Measurements from ENCODE around the gene GSKIP. TPM values are rescaled to one million over a fixed set of nuclear protein-coding genes. Genes with fewer than 3 reads are reported as not detected.

Gene GSKIP
- total RNA-seq, 1 donor from 2014 or later: 41.8 TPM

GRCh38 chr14:96380735-96381134 lies 17.4 kb downstream of the GSKIP start:
- no peak for ATAC-seq

DNA sequence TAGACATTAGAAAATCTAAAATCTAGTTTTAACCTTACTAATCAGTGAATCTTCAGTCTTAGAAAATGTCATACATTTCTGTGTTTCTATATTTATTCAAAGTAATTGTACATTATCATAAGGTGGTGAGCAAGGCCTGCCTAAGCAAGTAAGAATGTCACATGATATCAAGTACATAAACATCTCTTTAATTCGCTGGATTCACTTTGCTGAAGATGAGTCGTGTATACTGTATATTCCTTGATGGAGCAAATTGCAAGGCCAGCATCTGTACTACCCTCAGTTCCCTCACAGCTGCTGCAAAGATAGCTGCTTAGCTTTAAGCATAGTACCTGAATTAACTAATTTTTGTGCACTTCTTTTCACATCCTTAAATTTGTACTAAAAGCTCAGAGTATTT lies 20.1 kb downstream of the GSKIP start:
- ATAC-seq: no peak

GRCh38 chr14:96384053-96384452 lies 20.7 kb downstream of the GSKIP start:
- ATAC-seq: no peak

DNA sequence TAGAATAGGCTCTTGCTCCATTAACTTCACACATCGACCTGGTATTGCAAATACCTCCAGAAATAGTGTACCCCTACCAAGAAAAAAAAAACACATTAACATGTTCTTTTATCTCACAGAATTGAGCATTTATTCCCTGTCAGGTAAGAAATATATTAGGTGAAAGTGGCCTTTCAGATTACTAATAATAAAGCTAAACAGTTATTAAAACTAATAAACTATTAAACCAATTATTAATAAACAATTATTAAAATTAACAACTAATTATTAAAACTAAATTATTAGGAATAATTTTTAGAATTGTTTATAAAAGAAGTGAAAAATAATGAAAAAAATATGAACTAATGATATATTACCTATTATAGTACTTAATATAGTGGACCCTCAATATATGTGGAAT lies 21.4 kb downstream of the GSKIP start:
- no peak for ATAC-seq

- no peak for ATAC-seq
Measured at GRCh38 chr14:96385385-96385784, 22.1 kb downstream of the GSKIP start.

GRCh38 chr14:96390965-96391292 lies 27.6 kb downstream of the GSKIP start:
- ATAC-seq: no peak

- ATAC-seq: peak; percentile 99
Measured at GRCh38 chr14:96391293-96392118, 28.2 kb downstream of the GSKIP start.

GRCh38 chr14:96393071-96393691 lies 29.9 kb downstream of the GSKIP start:
- no peak for ATAC-seq

GRCh38 chr14:96394047-96394815 lies 30.9 kb downstream of the GSKIP start:
- no peak for ATAC-seq

DNA sequence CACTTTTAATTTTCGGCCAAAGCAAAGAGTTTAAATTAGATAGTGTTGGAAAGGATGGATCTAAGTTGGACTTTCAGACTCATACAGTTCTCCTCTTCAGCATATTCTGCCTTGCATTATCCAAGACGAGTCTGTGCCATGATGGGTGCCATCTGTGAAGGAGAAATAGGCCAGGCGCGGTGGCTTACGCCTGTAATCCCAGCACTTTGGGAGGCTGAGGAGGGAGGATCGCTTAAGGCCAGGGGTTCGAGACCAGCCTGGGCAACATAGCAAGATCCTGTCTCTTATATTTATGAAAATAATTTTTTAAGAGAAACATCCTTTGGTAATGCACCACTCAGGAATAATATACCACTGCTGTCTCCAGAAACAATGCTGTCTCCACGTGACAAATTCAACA lies 35.1 kb downstream of the GSKIP start:
- no peak for ATAC-seq

GRCh38 chr14:96398921-96399320 lies 35.6 kb downstream of the GSKIP start:
- ATAC-seq: no peak

DNA sequence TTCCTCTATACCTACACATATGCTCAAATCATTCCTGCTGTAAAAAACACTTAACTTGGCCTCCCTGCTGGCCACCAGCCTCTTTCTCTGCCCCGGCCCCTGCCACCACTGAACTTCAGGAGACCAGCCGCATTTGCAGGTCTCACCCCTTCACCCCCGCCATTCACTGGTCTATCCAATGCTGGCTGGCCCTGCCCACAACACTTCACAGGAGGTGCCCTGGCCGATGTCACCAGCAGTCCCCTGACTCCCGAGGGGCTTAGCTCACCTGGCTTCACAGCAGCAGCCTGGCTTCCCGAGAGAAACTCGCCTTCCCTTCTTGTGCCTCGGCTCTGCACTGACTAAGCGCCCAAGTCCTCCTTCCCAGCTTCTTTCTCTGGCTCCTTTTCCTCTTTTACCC lies 36.1 kb downstream of the GSKIP start:
- ATAC-seq: no peak

DNA sequence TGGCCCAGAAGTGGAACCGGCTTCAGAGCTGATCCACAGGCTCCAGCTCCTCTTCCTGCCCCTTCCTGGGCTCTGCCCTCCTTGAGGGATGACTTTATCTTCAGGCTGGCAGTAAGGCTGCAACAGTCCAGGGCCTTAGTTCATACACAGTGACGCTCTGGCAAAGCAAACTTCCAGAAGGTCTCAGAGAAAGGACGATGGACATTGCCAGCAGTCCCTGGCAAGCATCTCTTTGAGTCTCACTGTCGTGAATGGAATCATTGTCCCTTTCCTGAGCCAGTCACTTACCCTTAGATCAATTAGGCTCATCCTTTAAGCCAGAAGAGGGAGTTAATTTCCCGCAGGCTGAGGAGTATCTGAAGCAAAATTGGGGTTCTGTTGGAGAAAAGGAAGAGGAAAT lies 37.2 kb downstream of the GSKIP start:
- ATAC-seq: no peak

GRCh38 chr14:96403409-96403808 lies 40.1 kb downstream of the GSKIP start:
- ATAC-seq: no peak

DNA sequence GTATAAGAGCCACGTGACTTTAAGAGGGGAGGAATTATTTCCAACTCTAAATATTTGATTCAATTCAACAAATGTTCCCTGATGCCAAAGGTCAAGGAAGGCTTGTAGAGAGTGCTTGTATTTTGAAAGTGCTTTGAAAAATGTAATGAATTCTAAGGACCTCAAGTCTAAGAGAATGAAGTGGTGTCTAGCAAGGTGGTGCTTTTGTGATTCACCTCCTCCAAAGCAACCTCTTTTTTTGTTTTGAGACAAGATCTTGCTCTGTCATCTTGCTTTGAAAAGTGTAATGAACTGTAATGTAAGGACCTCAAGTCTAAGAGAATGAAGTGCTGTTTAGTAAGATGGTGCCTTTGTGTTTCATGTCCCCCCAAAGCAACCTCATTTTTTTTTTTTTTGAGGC lies 42.4 kb downstream of the GSKIP start:
- no peak for ATAC-seq

- ATAC-seq: no peak
Measured at GRCh38 chr14:96407935-96408570, 44.7 kb downstream of the GSKIP start.

DNA sequence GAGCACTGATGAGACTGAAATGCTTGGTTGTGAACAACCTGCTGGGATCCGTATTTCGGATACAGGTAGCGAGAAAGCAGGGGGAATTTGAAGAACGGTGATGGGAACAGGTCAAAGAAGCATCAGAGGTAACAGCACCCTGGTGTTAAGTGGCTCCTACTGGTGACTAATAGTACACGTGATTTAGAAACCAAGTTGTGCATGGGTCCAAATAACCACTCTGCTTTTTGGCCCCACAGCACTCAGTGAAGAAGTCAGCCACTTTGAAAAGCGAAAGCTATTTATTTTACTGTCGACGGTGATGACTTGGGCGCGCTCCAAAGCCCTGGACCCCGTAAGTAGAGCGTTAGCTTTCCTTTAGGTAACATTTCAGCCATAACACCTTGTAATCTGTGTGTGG lies 45.3 kb downstream of the GSKIP start:
- ATAC-seq: no peak

DNA sequence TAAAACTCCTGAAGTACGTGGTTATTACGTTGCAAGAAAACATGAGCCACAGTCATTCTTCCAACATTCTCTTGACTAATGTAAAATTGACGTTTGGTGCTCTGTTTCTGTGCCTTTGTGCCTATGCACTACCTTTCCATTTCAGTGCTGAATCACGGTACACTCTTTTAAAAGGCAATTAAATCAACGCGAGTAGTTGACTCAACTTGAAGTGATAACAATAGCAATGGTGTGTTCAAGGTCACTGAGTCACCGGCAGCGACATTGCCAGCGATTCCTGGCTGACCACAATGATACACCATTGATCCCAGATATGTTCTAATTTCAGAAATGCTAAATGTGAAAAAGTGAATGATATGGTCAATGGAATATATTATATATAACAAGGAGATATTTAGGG lies 46.4 kb downstream of the GSKIP start:
- ATAC-seq: no peak

DNA sequence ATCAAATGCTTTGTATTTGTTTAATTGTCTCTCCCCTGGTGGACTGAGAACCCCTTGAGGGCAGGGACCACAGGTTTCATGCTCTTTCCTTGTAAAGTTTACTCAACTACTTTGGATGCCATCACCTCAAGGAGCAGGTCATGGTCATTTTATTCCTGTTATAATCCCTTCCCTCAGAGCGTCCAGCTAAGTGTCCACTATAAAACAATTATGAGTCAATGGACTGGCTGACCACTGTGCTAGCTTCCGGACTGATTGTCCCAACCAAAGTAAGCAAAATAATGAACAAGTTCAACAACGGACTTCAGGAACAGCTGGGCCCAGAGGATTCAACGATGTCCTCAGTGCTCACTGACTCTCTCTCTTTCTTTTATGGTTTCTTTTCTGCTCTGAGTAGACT lies 46.8 kb downstream of the GSKIP start:
- ATAC-seq: no peak

GRCh38 chr14:96413526-96413925 lies 50.2 kb downstream of the GSKIP start:
- ATAC-seq: no peak

DNA sequence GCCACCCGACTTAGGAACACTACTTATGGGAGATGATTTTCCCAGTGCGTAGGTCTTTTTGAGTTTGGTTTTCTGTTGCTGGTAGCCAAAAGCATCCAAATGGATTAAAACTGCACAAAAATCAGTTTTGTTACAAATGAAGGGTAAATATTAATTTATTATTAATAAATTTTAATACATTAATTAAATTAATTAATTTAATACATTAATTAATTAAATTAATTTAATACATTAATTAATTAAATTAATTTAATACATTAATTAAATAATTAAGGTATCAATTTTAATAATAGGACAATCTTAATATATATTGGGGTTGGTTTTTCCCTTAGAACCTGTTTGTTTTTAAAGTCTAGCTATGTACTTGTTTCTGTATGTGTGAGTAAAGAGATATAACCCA lies 52.2 kb downstream of the GSKIP start:
- no peak for ATAC-seq

DNA sequence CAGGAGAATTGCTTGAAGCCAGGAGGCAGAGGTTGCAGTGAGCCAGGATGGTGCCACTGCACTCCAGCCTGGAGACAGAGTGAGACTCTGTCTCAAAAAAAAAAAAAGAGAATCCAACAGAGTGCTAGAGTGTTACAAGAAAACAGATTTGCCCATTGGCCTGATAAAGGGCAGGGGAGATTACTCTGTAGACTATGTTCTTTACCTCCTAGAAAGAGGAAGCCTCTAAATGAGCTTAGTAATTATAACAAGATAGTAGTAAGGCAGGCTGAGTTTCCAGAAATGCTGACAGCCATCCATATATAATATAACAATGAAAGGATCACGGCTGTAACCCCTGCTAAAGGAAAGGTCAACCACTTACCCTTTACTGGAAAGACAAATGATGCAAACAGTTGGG lies 53.0 kb downstream of the GSKIP start:
- no peak for ATAC-seq

GRCh38 chr14:96417254-96417653 lies 53.9 kb downstream of the GSKIP start:
- no peak for ATAC-seq
